OCI-LY1 (cell line): ENCODE results near the gene PCBP4.

Source experiments
- H2AFZ ChIP-seq: fragments of 200-600 bp; sonication (generic), shearing (Covaris generic); 2 replicates; pipeline ENCODE4 v1.6.0; 2014; ENCODE audit warnings: antibody characterized with exemption, mild to moderate bottlenecking, low read length
- H3F3A ChIP-seq: fragments of 200-600 bp; sonication (generic), shearing (Covaris generic); 2 replicates; pipeline ENCODE4 v1.6.0; 2014; ENCODE audit warnings: mild to moderate bottlenecking, antibody characterized with exemption, low read length, moderate library complexity; ENCODE audit not compliant: insufficient read depth
- H3K27ac ChIP-seq: fragments of 200-600 bp; sonication (generic); 2 replicates; pipeline ENCODE4 v1.5.1; 2014; ENCODE audit warnings: low read length, mixed run types, mild to moderate bottlenecking, low read depth; ENCODE audit not compliant: poor library complexity, severe bottlenecking
- H3K27me3 ChIP-seq: fragments of 200-600 bp; sonication (generic); 2 replicates; pipeline ENCODE4 v1.6.0; 2014; ENCODE audit warnings: antibody characterized with exemption, mild to moderate bottlenecking, low read length, moderate library complexity; ENCODE audit not compliant: insufficient read depth
- H3K36me3 ChIP-seq: fragments of 200-600 bp; sonication (generic); 2 replicates; pipeline ENCODE4 v1.6.1; 2014; ENCODE audit warnings: mild to moderate bottlenecking, antibody characterized with exemption, low read length, moderate library complexity, mixed read lengths; ENCODE audit not compliant: insufficient read depth
- H3K4me1 ChIP-seq: fragments of 200-600 bp; sonication (generic); 2 replicates; pipeline ENCODE4 v1.5.1; 2014; ENCODE audit warnings: mild to moderate bottlenecking, low read length, moderate library complexity; ENCODE audit not compliant: insufficient read depth, severe bottlenecking
- H3K4me2 ChIP-seq: fragments of 200-600 bp; sonication (generic), shearing (Covaris generic); 2 replicates; pipeline ENCODE4 v1.6.1; 2014; ENCODE audit warnings: low read length
- H3K4me3 ChIP-seq: fragments of 200-600 bp; sonication (generic); 2 replicates; pipeline ENCODE4 v1.5.1; 2014; ENCODE audit warnings: low read length, low read depth, mild to moderate bottlenecking, mixed read lengths; ENCODE audit not compliant: poor library complexity, severe bottlenecking
- H3K79me2 ChIP-seq: fragments of 200-600 bp; shearing (Covaris generic); 2 replicates; pipeline ENCODE4 v1.6.1; 2016; ENCODE audit warnings: mixed run types, low read length, mixed read lengths; ENCODE audit not compliant: insufficient read depth
- H3K9ac ChIP-seq: fragments of 200-600 bp; sonication (generic), shearing (Covaris generic); 2 replicates; pipeline ENCODE4 v1.6.1; 2014; ENCODE audit warnings: mild to moderate bottlenecking, low read length, mixed read lengths
- H3K9me2 ChIP-seq: fragments of 200-600 bp; sonication (generic), shearing (Covaris generic); 2 replicates; pipeline ENCODE4 v1.6.1; 2014; ENCODE audit warnings: low read depth, mild to moderate bottlenecking, low read length, mixed read lengths
- H3K9me3 ChIP-seq: fragments of 200-600 bp; shearing (Covaris generic); 2 replicates; pipeline ENCODE4 v1.6.1; 2014; ENCODE audit warnings: low read length, mixed read lengths
- H4K20me1 ChIP-seq: fragments of 200-600 bp; sonication (generic), shearing (Covaris generic); 2 replicates; pipeline ENCODE4 v1.6.0; 2016; ENCODE audit warnings: mild to moderate bottlenecking, low read length; ENCODE audit not compliant: insufficient read depth
- EZH2 ChIP-seq: fragments of 200-600 bp; sonication (generic), shearing (Covaris generic); IDR thresholded peaks from 2 replicates; pipeline ENCODE4 v1.8.0; 2017; ENCODE audit warnings: borderline replicate concordance, mixed run types, mild to moderate bottlenecking, antibody characterized with exemption, low read length, moderate library complexity, mixed read lengths
- TF ChIP-seq, protein P1 (sequence below): fragments of 200-600 bp; sonication (generic), shearing (Covaris generic); IDR thresholded peaks from 2 replicates; pipeline ENCODE4 v1.5.1; 2017; ENCODE audit warnings: mild to moderate bottlenecking, antibody characterized with exemption, low read length, moderate library complexity, mixed read lengths

Gene PCBP4

DNA sequence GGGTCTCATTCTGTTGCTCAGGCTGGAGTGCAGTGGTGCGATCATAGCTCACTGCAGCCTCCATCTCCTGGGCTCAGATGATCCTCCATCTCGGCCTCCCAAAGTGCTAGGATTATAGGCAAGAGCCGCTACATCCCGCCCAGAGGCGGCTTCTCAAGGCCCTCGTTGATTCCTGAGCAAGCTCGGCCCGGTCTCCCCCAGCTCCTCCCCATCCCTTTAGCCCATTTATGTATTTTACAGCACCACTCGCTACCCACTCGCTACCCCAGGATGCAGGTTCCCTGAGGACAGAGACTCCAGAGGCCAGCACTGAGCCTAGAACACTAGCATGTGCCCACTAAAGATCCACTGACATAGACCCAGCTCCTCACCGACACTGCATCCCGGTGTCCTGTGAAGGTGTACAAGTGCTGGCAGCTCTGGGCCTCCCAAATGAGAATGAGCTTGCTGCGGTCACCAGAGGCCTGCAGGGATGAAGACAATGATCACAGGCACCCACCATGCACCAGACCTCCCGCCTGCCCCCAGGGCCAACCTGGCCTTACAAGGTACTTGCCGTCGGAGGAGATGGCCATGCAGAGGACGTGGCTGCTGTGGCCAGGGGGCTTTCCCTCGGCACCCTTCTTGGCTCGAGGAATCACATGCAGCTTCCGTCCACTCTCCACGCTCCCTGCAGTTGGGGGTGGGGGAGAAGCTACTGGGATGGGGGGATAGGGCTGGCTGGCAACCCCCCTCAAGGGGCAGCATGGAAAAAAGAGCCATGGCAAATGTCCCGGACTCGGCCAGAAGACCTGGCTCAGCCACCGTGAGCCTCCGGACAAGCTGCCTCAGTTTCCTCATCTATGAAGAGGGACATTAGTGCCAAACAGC, 31.1 kb downstream of the PCBP4 start:
- no peaks in the 10 kb centered on the region for H3K9me2 ChIP-seq
- TF ChIP-seq, protein P1, sequence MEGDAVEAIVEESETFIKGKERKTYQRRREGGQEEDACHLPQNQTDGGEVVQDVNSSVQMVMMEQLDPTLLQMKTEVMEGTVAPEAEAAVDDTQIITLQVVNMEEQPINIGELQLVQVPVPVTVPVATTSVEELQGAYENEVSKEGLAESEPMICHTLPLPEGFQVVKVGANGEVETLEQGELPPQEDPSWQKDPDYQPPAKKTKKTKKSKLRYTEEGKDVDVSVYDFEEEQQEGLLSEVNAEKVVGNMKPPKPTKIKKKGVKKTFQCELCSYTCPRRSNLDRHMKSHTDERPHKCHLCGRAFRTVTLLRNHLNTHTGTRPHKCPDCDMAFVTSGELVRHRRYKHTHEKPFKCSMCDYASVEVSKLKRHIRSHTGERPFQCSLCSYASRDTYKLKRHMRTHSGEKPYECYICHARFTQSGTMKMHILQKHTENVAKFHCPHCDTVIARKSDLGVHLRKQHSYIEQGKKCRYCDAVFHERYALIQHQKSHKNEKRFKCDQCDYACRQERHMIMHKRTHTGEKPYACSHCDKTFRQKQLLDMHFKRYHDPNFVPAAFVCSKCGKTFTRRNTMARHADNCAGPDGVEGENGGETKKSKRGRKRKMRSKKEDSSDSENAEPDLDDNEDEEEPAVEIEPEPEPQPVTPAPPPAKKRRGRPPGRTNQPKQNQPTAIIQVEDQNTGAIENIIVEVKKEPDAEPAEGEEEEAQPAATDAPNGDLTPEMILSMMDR, result no peak
- TF ChIP-seq EZH2, result no peak
- no peaks in the 10 kb centered on the region for H3K9me3 ChIP-seq
- H3K4me3 ChIP-seq, result no peak overlapping the region
- H3K79me2 ChIP-seq, result peaks cover 4% of the 10 kb centered on the region; the same call in 1 of the 2 replicates
- H3K9ac ChIP-seq, result no peak overlapping the region
- no peaks in the 10 kb centered on the region for H4K20me1 ChIP-seq
- no peaks in the 10 kb centered on the region for H3F3A ChIP-seq
- no peak overlapping the region for H3K27ac ChIP-seq
- peaks cover 59% of the 10 kb centered on the region for H3K36me3 ChIP-seq
- H2AFZ ChIP-seq, result no peak overlapping the region
- H3K4me2 ChIP-seq, result no peak overlapping the region
- no peaks in the 10 kb centered on the region for H3K27me3 ChIP-seq
- H3K4me1 ChIP-seq, result peaks cover 18% of the 10 kb centered on the region

DNA sequence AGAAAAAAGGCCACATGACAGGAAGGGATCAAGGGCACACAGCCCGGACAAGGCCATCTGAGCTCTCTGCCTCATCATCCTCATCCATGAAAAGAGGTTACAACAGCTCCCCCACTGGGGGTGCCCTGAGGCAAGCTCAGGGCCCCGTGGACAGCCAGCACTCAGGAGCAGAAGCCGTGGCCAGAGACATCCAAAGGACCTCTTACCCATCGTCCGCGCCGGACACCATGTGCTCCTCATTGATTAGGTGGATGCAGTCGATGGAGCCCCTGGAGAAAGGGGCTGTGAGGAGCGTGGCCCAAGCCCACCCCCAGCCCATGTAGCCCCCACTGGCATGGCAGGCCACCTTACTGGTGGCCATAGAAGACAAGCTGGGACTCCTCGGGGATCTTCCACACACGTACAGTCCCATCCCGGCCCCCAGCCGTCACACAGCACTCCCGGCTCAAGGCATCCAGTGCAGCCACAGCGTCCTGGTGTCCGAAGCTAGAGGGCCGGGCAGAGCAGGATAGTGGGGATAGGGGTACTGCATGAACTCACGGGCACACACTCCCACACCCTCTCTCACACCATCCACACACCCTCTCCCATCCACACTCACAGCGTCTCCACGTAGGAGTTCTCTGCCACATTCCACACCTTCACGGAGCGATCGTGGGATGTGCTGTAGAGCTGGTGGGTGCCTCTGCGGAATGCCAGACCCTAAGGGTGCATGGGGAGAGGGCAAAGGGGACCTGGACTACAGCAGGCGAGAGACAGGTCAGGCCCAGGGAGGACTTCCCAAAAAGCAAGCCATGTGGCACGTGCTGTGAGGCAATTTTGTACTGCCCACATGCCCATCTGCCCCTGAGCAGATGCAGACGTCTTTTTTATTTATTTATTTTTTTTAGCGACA, 32.0 kb downstream of the PCBP4 start:
- H2AFZ ChIP-seq, result no peak overlapping the region
- H3K27me3 ChIP-seq, result no peaks in the 10 kb centered on the region
- no peak for TF ChIP-seq EZH2
- TF ChIP-seq, protein P1, result no peak
- H3K36me3 ChIP-seq, result peaks cover 59% of the 10 kb centered on the region
- H3K4me3 ChIP-seq, result no peak overlapping the region
- H3K4me2 ChIP-seq, result no peak overlapping the region
- no peaks in the 10 kb centered on the region for H3K79me2 ChIP-seq
- no peaks in the 10 kb centered on the region for H4K20me1 ChIP-seq
- no peaks in the 10 kb centered on the region for H3F3A ChIP-seq
- H3K9me3 ChIP-seq, result no peaks in the 10 kb centered on the region
- no peaks in the 10 kb centered on the region for H3K9me2 ChIP-seq
- H3K27ac ChIP-seq, result no peak overlapping the region
- H3K9ac ChIP-seq, result no peak overlapping the region
- peaks cover 10% of the 10 kb centered on the region for H3K4me1 ChIP-seq

DNA sequence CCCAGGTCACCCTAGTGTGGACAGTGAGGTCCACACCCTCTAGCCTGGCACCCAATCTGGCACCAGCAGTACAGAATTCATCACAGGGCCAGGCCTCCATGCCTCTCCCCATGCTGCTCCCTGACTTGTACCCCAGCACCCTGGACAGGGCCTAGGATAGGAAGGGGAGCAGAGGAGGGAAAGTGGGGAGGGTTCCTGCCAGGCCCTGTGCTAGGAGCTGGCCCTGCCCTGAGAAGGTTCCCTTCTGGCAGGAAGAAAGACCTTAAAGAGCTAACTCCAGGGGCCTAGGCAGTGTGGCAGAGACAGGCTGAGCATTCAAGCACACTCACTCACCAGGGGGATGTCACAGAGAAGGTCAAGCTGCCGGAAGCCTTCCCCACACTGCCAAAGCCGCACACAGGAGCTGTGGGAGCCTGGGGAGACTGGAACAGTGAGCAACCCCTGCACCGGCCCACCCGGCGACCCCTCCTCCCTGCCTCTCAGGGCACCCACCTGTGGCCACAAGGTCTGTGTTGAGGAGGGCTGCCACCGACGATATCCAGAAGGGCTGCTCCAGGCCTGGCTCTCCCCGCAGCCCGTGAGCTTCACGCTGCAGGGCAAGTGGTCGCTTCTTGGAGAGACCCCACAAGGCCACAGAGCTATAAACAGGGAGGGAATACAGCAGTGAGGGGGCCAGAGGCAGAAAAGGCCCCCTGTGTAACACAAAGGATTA, 33.0 kb downstream of the PCBP4 start:
- Histone ChIP-seq H3K27ac (no peak overlapping the region), H3K9me3 (no peaks in the 10 kb centered on the region), H3K4me2 (no peak overlapping the region), H4K20me1 (no peaks in the 10 kb centered on the region), H3K79me2 (no peaks in the 10 kb centered on the region), H3K9ac (no peak overlapping the region), H3K27me3 (no peaks in the 10 kb centered on the region), H3K4me1 (peaks cover under 1% of the 10 kb centered on the region), H3K9me2 (no peaks in the 10 kb centered on the region), H3F3A (no peaks in the 10 kb centered on the region), H2AFZ (no peak overlapping the region), H3K4me3 (no peak overlapping the region), H3K36me3 (peaks cover 59% of the 10 kb centered on the region)
- no peak for TF ChIP-seq EZH2
- TF ChIP-seq, protein P1, result no peak
